AG09319 (cell line): ENCODE data around the gene CASP9.

Experiments
- DNase-seq: peaks from one replicate; pipeline ENCODE4 v3.0.0-alpha.2; 2010; ENCODE audit warnings: low read depth; ENCODE audit errors: extremely low read depth
- TF ChIP-seq, protein P1 (sequence below): IDR thresholded peaks from 2 replicates; pipeline ENCODE4 v1.5.1; 2011; ENCODE audit warnings: low read depth, mild to moderate bottlenecking, inconsistent platforms, low read length, moderate library complexity

Gene CASP9

DNA sequence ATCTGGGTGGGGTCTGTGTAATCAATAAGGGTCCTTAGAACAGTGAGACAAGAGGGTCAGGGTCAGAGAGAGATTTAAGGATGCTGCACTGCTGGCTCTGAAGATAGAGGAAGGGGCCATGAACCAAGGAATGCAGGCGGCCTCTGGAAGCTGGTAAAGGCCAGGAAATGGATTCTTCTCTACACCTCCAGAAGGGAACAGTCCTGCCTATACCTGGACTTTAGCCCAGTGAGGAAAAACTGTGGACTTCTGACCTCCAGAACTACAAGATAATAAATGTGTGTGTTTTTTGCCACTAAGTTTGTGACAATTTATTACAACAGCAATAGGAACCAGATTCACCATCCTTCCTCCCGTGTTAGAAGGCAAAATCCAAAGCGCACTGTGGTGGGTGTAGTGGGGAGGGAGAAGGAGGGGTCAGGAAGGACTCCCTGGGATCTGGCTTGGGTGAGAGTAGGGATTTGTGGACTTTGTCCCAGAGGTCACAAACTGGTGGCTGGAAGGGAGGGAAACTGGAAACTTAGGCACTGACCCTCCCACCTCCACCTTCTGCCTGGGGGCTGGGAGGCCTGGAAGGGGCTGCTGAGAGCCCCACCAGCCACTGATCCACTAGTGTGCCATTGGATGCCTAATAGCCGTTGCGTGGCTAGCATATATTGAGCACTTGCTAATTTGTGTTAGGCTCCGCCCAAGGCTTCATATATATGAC is 72.8 kb downstream of the CASP9 start:
- TF ChIP-seq, protein P1, sequence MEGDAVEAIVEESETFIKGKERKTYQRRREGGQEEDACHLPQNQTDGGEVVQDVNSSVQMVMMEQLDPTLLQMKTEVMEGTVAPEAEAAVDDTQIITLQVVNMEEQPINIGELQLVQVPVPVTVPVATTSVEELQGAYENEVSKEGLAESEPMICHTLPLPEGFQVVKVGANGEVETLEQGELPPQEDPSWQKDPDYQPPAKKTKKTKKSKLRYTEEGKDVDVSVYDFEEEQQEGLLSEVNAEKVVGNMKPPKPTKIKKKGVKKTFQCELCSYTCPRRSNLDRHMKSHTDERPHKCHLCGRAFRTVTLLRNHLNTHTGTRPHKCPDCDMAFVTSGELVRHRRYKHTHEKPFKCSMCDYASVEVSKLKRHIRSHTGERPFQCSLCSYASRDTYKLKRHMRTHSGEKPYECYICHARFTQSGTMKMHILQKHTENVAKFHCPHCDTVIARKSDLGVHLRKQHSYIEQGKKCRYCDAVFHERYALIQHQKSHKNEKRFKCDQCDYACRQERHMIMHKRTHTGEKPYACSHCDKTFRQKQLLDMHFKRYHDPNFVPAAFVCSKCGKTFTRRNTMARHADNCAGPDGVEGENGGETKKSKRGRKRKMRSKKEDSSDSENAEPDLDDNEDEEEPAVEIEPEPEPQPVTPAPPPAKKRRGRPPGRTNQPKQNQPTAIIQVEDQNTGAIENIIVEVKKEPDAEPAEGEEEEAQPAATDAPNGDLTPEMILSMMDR = no peak
- DNase-seq = no peak

DNA sequence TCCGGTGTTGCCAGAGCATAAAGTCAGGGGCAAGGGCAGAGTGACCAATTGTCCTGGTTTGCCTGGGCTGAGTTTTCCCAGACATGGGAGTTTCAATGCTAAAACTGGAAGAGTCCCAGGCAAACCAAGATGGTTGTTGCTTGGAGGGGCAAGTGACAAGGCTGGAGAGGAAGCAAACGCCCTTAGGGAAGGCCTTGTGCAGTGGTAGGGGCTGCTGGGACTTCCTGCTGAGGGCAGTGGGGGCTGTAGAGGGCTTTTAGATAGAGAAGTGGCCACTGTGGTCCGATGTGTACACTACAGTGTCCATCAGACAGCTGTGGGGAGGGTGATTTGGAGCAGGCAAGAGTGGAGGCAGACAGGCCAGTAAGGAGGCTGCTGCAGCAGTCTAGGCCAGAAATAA is 74.4 kb downstream of the CASP9 start:
- DNase-seq = no peak
- TF ChIP-seq, protein P1 = no peak

DNA sequence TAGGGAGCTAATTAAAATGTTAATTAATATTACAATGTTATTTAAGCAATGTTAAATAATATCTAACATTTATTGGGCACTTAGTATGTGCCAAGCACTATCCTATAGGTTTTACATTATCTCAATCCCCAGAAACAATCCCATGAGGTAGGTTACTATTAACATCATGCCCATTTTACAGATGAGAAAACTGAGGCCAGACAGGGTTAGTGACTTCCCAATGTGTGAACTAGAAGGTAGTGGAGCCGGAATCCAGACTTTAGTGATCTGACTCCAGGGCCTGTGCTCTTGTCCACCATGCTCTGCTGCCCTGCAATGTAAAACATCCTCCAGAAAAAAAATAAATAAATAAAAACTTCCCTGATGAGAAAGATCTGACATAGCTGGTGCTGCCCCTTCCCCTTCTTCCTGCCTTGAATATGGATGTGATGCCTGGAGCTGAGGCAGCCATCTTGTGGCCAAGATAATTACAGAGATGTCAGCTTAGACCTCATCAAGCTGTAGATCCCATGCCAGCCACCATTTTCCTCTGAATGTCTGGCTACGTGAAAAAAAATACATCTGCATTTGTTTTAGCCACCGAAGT is 75.0 kb downstream of the CASP9 start:
- TF ChIP-seq, protein P1 = no peak
- no peak for DNase-seq

DNA sequence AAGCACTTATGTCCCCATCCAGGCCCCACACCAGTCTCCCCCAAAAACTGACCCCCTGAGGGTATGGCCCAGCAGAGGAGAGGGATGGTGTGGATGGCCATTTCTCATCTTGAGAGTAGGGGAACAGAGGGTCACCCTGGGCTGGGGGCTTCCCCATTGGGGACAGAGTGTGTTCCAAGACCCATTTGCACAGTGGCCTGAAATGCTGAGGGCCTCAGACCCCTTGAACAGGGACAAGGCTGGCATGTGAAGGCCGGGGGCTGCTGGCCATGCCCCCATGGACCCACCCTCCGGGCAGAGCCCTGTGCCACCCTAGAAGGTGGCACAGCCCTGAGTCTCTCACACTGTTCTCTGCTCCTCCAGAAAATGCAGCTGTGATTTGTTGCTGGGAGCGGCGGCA is 77.8 kb downstream of the CASP9 start:
- TF ChIP-seq, protein P1 = no peak
- no peak for DNase-seq

DNA sequence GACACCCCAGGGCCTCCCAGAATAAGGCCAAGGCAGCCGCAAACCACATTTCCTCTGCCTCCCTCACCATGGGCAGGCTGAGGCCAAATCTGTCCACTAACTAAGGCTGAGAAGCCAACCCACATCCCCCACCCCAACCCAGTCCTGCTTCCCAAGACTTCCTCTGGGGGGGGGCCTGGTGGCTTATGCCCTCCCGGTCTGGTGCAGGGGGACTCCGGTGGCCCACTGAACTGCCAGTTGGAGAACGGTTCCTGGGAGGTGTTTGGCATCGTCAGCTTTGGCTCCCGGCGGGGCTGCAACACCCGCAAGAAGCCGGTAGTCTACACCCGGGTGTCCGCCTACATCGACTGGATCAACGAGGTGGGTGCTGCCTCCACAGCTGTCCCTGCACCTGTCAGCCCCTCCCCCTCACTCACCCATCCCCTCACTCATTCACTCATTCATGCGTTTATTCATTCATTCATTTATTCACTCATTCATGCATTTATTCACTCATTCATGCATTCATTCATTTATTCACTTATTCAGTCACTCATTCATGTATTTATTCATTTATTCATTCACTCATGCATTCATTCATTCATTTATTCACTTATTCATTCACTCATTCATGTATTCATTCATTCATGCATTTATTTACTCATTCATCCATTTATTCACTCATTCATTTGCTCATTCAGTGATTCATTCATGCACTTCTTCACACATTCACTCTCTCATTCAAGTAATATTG is 78.5 kb downstream of the CASP9 start:
- TF ChIP-seq, protein P1 = no peak
- no peak for DNase-seq

DNA sequence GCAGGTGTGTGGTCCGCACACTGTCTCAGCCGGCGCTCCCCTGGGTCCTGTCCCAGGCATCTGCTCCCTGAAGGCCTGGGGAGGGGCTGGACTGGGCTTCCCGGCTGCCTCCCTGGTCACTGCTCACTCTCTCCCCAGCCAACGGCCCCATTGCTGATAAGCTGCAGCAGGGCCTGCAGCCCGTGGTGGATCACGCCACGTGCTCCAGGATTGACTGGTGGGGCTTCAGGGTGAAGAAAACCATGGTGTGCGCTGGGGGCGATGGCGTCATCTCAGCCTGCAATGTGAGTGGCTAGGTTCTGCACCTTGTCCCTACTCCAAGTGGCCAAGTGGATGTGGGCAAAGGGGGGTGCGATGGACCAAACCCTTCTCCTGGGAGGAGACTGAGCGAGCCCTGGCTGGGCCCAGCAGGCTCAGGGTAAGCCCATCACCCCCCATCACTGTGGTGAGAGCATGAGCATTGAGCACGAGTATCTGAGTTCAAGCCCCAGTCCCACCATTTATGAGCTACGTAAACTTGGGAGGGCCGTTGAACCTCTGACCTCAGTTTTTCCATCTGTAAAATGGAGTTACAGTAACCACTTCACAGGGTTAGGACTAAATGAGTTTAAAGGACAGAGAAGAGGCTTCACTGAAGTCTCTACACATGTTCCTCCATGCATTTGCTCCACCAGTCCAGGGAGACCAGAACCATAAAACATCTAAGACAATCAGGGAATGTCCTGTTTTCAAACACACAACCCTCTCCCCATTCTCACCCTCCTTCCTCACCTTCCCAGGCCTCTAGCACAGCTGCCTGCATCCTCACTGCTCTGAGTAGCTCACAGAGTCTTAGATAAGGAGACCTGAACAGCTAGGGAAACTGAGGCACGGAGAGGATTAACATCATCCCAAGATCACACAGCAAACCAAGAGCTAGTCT is 79.3 kb downstream of the CASP9 start:
- no peak for DNase-seq
- TF ChIP-seq, protein P1 = no peak
